DND-41 (cell line): ENCODE data around the gene TBC1D1.

ENCODE experiments used
- ATAC-seq: fragments of 200-7000 bp; cut with Tn5 transposase; 3 replicates; pipeline ENCODE4 v1.9.1; 2021; ENCODE audit warnings: low read depth; ENCODE audit not compliant: insufficient read depth
- DNase-seq: peaks from one replicate; pipeline ENCODE4 v3.0.0-alpha.2; 2020
- H2AFZ ChIP-seq: 2 replicates; pipeline ENCODE4 v1.6.0; 2012; ENCODE audit warnings: low read depth, low read length
- H3K27ac ChIP-seq: 2 replicates; pipeline ENCODE4 v1.5.1; 2012; ENCODE audit warnings: low read length, inconsistent platforms
- H3K27me3 ChIP-seq: fragments of 200-600 bp; sonication (generic); 2 replicates; pipeline ENCODE4 v1.6.0; 2012; ENCODE audit warnings: low read length, mild to moderate bottlenecking, inconsistent platforms; ENCODE audit not compliant: insufficient read depth, poor library complexity
- H3K36me3 ChIP-seq: 2 replicates; pipeline ENCODE4 v1.5.1; 2012; ENCODE audit warnings: low read length, inconsistent platforms; ENCODE audit not compliant: insufficient read depth
- H3K4me1 ChIP-seq: 2 replicates; pipeline ENCODE4 v1.5.1; 2012; ENCODE audit warnings: mild to moderate bottlenecking, low read length; ENCODE audit not compliant: insufficient read depth
- H3K4me2 ChIP-seq: 2 replicates; pipeline ENCODE4 v1.6.0; 2012; ENCODE audit warnings: mild to moderate bottlenecking, moderate library complexity, low read length, inconsistent platforms; ENCODE audit not compliant: insufficient read depth
- H3K4me3 ChIP-seq, 2 experiments: fragments of 200-600 bp in 1 of 2; shearing (Covaris generic) in 1 of 2; 2 replicates each; pipeline ENCODE4 v1.5.1; 2012 to 2016; ENCODE audit warnings: inconsistent platforms in 2 of 2, low read length in 2 of 2, mild to moderate bottlenecking in 2 of 2, low read depth in 1 of 2, moderate library complexity in 1 of 2
- H3K79me2 ChIP-seq: 2 replicates; pipeline ENCODE4 v1.6.0; 2012; ENCODE audit warnings: low read length, inconsistent platforms; ENCODE audit not compliant: insufficient read depth
- H3K9ac ChIP-seq: 2 replicates; pipeline ENCODE4 v1.6.0; 2012; ENCODE audit warnings: low read depth, mild to moderate bottlenecking, inconsistent platforms, low read length, moderate library complexity
- H3K9me3 ChIP-seq: 2 replicates; pipeline ENCODE4 v1.5.1; 2012; ENCODE audit warnings: low read length, moderate library complexity, mild to moderate bottlenecking, inconsistent platforms; ENCODE audit not compliant: insufficient read depth, severe bottlenecking
- H4K20me1 ChIP-seq: 2 replicates; pipeline ENCODE4 v1.6.0; 2012; ENCODE audit warnings: low read length; ENCODE audit not compliant: insufficient read depth
- EZH2 ChIP-seq: IDR thresholded peaks from 3 replicates; pipeline ENCODE4 v1.6.1; 2012; ENCODE audit warnings: borderline replicate concordance, low read depth, mild to moderate bottlenecking, moderate library complexity, low read length, inconsistent platforms; ENCODE audit not compliant: severe bottlenecking
- TF ChIP-seq, protein P1 (sequence below): IDR thresholded peaks from 2 replicates; pipeline ENCODE4 v1.5.1; 2012; ENCODE audit warnings: borderline replicate concordance, low read length, moderate library complexity, mild to moderate bottlenecking; ENCODE audit not compliant: poor library complexity, severe bottlenecking; ENCODE audit errors: extremely low read depth

Gene TBC1D1

DNA sequence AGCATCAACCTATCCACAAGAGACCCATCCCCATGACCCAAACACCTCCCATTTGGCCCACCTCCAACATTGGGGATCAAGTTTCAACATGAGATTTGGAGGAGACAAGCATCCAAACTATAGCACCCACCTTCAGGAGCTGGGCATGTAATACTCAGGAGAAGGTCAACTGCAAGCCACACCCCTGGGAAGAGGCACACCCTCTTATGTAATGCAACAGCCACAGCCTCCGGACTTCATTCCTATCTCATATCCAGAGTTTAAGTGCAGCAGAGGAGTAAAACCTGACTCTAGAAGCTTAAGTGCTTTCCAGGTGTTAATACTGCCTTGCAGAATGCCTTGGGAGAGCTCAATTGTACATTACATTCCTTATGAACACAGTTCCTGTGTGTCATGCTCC lies 266.7 kb downstream of the TBC1D1 start:
- no peak for TF ChIP-seq EZH2
- TF ChIP-seq, protein P1, sequence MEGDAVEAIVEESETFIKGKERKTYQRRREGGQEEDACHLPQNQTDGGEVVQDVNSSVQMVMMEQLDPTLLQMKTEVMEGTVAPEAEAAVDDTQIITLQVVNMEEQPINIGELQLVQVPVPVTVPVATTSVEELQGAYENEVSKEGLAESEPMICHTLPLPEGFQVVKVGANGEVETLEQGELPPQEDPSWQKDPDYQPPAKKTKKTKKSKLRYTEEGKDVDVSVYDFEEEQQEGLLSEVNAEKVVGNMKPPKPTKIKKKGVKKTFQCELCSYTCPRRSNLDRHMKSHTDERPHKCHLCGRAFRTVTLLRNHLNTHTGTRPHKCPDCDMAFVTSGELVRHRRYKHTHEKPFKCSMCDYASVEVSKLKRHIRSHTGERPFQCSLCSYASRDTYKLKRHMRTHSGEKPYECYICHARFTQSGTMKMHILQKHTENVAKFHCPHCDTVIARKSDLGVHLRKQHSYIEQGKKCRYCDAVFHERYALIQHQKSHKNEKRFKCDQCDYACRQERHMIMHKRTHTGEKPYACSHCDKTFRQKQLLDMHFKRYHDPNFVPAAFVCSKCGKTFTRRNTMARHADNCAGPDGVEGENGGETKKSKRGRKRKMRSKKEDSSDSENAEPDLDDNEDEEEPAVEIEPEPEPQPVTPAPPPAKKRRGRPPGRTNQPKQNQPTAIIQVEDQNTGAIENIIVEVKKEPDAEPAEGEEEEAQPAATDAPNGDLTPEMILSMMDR: no peak
- Histone ChIP-seq H2AFZ (no peak overlapping the region), H3K4me2 (no peak overlapping the region), H3K27me3 (no peaks in the 10 kb centered on the region), H3K4me3 (no peak overlapping the region), H3K79me2 (no peaks in the 10 kb centered on the region), H3K36me3 (no peaks in the 10 kb centered on the region), H4K20me1 (no peaks in the 10 kb centered on the region), H3K4me1 (no peaks in the 10 kb centered on the region), H3K27ac (no peak overlapping the region), H3K9me3 (no peaks in the 10 kb centered on the region), H3K9ac (no peak overlapping the region)
- no peak for ATAC-seq
- no peak for DNase-seq

DNA sequence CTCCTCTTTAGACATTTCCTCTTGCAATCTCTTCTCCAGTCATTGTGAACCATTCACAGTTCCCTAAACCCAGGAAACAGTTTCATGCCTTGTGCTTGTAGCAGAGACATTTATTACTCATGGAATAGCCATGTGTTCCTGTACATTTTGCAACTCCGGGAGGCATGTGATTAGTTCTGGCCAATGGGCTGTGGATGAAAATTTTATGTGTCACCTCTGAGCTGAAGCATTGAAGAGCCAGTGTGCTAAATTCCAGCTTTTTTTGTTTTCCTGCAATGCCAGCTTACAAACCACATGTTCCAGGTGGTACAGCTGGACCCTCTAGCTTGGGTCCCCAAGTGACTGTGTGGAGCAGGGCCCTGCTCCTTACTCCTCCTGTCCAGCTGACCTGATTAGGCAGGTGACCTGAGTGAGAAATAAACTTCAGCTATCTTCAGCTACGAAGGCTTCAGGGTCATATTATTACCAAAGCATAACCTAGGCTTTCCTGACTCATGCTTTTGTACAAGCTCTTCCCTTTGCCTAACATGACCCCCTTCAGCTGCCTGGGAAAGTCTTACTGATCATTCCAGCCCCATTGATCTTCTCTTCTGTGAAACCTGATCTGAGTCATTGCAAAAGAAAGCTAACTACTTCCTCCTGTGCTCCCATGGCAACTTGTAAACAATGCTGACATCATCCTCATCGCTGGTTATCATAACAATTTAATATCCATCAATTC lies 269.8 kb downstream of the TBC1D1 start:
- no peak overlapping the region for H3K9ac ChIP-seq
- no peak overlapping the region for H2AFZ ChIP-seq
- H3K4me2 ChIP-seq: no peak overlapping the region
- no peaks in the 10 kb centered on the region for H4K20me1 ChIP-seq
- DNase-seq: no peak
- no peaks in the 10 kb centered on the region for H3K27me3 ChIP-seq
- H3K79me2 ChIP-seq: no peaks in the 10 kb centered on the region
- no peak overlapping the region for H3K4me3 ChIP-seq
- H3K9me3 ChIP-seq: peaks cover 3% of the 10 kb centered on the region
- H3K4me1 ChIP-seq: no peaks in the 10 kb centered on the region
- H3K27ac ChIP-seq: no peak overlapping the region
- no peak for ATAC-seq
- H3K36me3 ChIP-seq: no peaks in the 10 kb centered on the region
- TF ChIP-seq, protein P1: no peak
- TF ChIP-seq EZH2: no peak

DNA sequence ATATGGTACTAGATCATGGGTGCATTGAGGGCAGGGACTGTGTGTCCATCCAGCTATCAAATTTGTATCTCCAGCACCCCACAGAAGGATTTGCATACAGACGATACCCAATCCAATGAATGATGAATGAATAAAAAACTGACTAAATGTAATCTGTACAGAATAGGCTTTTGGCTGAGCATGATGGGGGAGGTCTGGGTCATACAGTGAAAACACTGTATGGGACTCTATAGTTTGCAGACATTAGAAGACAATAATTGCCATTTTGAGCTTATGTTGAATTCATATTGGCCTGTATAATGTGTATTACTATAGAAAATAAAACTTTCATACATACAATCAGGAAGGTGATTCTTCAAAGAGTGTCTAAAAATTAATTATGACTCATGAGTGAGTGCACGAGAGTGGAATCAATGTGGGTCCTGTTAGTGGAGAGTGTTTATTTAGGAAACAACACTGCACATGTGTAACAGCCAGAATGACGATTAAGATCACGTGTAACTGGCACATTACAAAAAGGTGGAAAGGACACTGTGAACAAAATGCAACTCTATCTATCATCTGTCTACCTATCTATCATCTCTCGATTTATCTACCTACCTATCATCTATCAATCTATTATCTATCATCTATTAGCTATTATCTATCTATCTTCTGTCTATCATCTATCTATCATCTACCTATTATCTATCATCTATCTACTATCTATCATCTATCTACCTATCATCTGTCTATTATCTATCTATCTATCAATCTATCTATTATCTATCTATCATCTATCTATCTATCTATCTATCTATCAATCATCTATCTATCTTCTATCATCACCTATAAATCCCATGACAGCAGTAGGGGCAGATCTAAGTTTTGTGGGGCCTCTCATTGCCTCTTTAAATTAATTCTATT lies 270.6 kb downstream of the TBC1D1 start:
- no peaks in the 10 kb centered on the region for H3K36me3 ChIP-seq
- H3K4me1 ChIP-seq: no peaks in the 10 kb centered on the region
- H3K79me2 ChIP-seq: no peaks in the 10 kb centered on the region
- ATAC-seq (no peak), DNase-seq (no peak)
- no peaks in the 10 kb centered on the region for H3K27me3 ChIP-seq
- no peak overlapping the region for H3K4me3 ChIP-seq
- H3K4me2 ChIP-seq: no peak overlapping the region
- H3K9me3 ChIP-seq: peaks cover 3% of the 10 kb centered on the region
- no peaks in the 10 kb centered on the region for H4K20me1 ChIP-seq
- H2AFZ ChIP-seq: no peak overlapping the region
- no peak overlapping the region for H3K9ac ChIP-seq
- TF ChIP-seq, protein P1: no peak
- TF ChIP-seq EZH2: no peak
- no peak overlapping the region for H3K27ac ChIP-seq
